A673 (cell line): Measurements from ENCODE around the gene SORL1. TPM values are rescaled to one million over a fixed set of nuclear protein-coding genes. Genes with fewer than 3 reads are reported as not detected.

ENCODE experiments used
- BruUV-seq: library from RNA; stranded (reverse); fragments of 400-500 nt; replicated peaks from 2 replicates; lab custom pipeline; 2021; lab: Mats Ljungman, UMichigan
- CTCF ChIA-PET: fragments of 300-600 bp; sonication (Branson Sonifier 250); formaldehyde crosslinking; loops from one replicate; lab custom pipeline; 2022; ENCODE audit warnings: antibody characterized with exemption; lab: Charles Lee
- POLR2A ChIA-PET: fragments of 300-600 bp; sonication (Branson Sonifier 250); formaldehyde crosslinking; loops from one replicate; lab custom pipeline; 2022; ENCODE audit warnings: antibody characterized with exemption; ENCODE audit not compliant: low non-redundant PET; lab: Charles Lee
- DNase-seq: peaks from one replicate; pipeline ENCODE4 v3.0.0-alpha.2; 2015; ENCODE audit warnings: low spot score
- H3K27ac ChIP-seq: fragments of 200-600 bp; sonication (generic); 2 replicates; pipeline ENCODE4 v1.5.1; 2016; ENCODE audit warnings: mixed run types, low read depth, mild to moderate bottlenecking, mixed read lengths, antibody characterized with exemption, low read length; ENCODE audit not compliant: poor library complexity, severe bottlenecking
- H3K27me3 ChIP-seq: fragments of 200-600 bp; sonication (generic); replicated peaks from 2 replicates; pipeline ENCODE4 v1.6.1; 2017; ENCODE audit warnings: mixed run types, low read depth, mild to moderate bottlenecking, mixed read lengths, antibody characterized with exemption, low read length; ENCODE audit not compliant: insufficient read depth, poor library complexity
- H3K36me3 ChIP-seq: fragments of 200-600 bp; sonication (generic); 2 replicates; pipeline ENCODE4 v1.6.1; 2016; ENCODE audit warnings: mixed run types, mild to moderate bottlenecking, mixed read lengths, antibody characterized with exemption, low read length; ENCODE audit not compliant: insufficient read depth, poor library complexity, severe bottlenecking
- H3K4me1 ChIP-seq: fragments of 200-600 bp; sonication (generic); 2 replicates; pipeline ENCODE4 v1.6.1; 2017; ENCODE audit warnings: mixed run types, mild to moderate bottlenecking, mixed read lengths, antibody characterized with exemption, low read length; ENCODE audit not compliant: insufficient read depth, poor library complexity, severe bottlenecking
- H3K4me3 ChIP-seq: fragments of 200-600 bp; sonication (generic); 2 replicates; pipeline ENCODE4 v1.5.1; 2016; ENCODE audit warnings: low read depth, mixed run types, mild to moderate bottlenecking, mixed read lengths, low read length; ENCODE audit not compliant: poor library complexity, severe bottlenecking
- H3K9me3 ChIP-seq: fragments of 200-600 bp; sonication (generic); 2 replicates; pipeline ENCODE4 v1.6.1; 2016; ENCODE audit warnings: mixed run types, low read depth, mild to moderate bottlenecking, mixed read lengths, antibody characterized with exemption, low read length; ENCODE audit not compliant: poor library complexity, severe bottlenecking
- CTCF ChIP-seq: fragments of 300-800, 200-600 bp; sonication (generic); conservative IDR thresholded peaks from 2 replicates; pipeline ENCODE4 v1.5.1; 2017; ENCODE audit warnings: low read depth, mild to moderate bottlenecking, antibody characterized with exemption, low read length, moderate library complexity, mixed read lengths
- EZH2 ChIP-seq: fragments of 200-600 bp; sonication (generic); IDR thresholded peaks from 2 replicates; pipeline ENCODE4 v1.6.1; 2017; ENCODE audit warnings: borderline replicate concordance, low read depth, mild to moderate bottlenecking, mixed read lengths, antibody characterized with exemption, low read length; ENCODE audit not compliant: poor library complexity, severe bottlenecking
- intact Hi-C: fragments of 100-400 bp; cut with micrococcal nuclease; formaldehyde crosslinking; loops from one replicate; pipeline ENCODE4 v1.10.0; 2022; ENCODE audit not compliant: unreplicated experiment
- total RNA-seq: library from RNA; stranded (reverse); gene quantifications from 2 replicates; pipeline ENCODE4 v1.2.3, GENCODE V29; 2021

SORL1 gene
- total RNA-seq, 1 experiment from 2014 or later: 0.95 TPM

- no TSS peak for BruUV-seq
- H3K4me3 ChIP-seq: no peak overlapping the region
- intact Hi-C loops: no loop called here
- H3K4me1 ChIP-seq: peaks cover 15% of the 10 kb centered on the region
- CTCF ChIA-PET: no interaction called here
- H3K9me3 ChIP-seq: no peaks in the 10 kb centered on the region
- no peak overlapping the region for H3K27ac ChIP-seq
- H3K36me3 ChIP-seq: no peaks in the 10 kb centered on the region
- TF ChIP-seq CTCF: no peak
- no peak for TF ChIP-seq EZH2
- POLR2A ChIA-PET: no interaction called here
- H3K27me3 ChIP-seq: no peaks in the 10 kb centered on the region
- DNase-seq: no peak
Observed at GRCh38 chr11:121471167-121471566, 19.1 kb downstream of the SORL1 start.

- DNase-seq: no peak
- H3K4me3 ChIP-seq: no peak overlapping the region
- ChIA-PET POLR2A (no interaction called here), CTCF (no interaction called here)
- peaks cover 3% of the 10 kb centered on the region for H3K4me1 ChIP-seq
- no peaks in the 10 kb centered on the region for H3K36me3 ChIP-seq
- no peak for TF ChIP-seq EZH2
- H3K27ac ChIP-seq: no peak overlapping the region
- intact Hi-C loops: no loop called here
- no peaks in the 10 kb centered on the region for H3K9me3 ChIP-seq
- no TSS peak for BruUV-seq
- H3K27me3 ChIP-seq: no peaks in the 10 kb centered on the region
Observed at GRCh38 chr11:121472312-121472711, 20.2 kb downstream of the SORL1 start.

GRCh38 chr11:121473064-121473777 lies 21.1 kb downstream of the SORL1 start:
- no peaks in the 10 kb centered on the region for H3K36me3 ChIP-seq
- DNase-seq: peak; percentile 85
- CTCF ChIA-PET: no interaction called here
- no peaks in the 10 kb centered on the region for H3K27me3 ChIP-seq
- no peak overlapping the region for H3K4me3 ChIP-seq
- POLR2A ChIA-PET: interaction anchor here (0.7 kb wide), 1 partner anchor 17 kb away, joined by 6 read pairs; no protein-coding TSS in a partner anchor
- no TSS peak for BruUV-seq
- H3K9me3 ChIP-seq: no peaks in the 10 kb centered on the region
- intact Hi-C loops: no loop called here
- no peaks in the 10 kb centered on the region for H3K4me1 ChIP-seq
- TF ChIP-seq EZH2 (no peak), CTCF (no peak)
- H3K27ac ChIP-seq: no peak overlapping the region

GRCh38 chr11:121474680-121475079 lies 22.6 kb downstream of the SORL1 start:
- peaks cover 7% of the 10 kb centered on the region for H3K4me1 ChIP-seq
- intact Hi-C loops: no loop called here

More at GRCh38 chr11:121474680-121475079, 22.6 kb downstream of the SORL1 start:
- no peaks in the 10 kb centered on the region for H3K9me3 ChIP-seq
- no TSS peak for BruUV-seq
- no peak for DNase-seq
- CTCF ChIA-PET: no interaction called here
- H3K27me3 ChIP-seq: no peaks in the 10 kb centered on the region
- H3K36me3 ChIP-seq: no peaks in the 10 kb centered on the region
- POLR2A ChIA-PET: no interaction called here
- no peak overlapping the region for H3K27ac ChIP-seq
- H3K4me3 ChIP-seq: no peak overlapping the region
- no peak for TF ChIP-seq EZH2
- no peak for TF ChIP-seq CTCF
